Parathyroid adenoma (tissue), 2 donors: ENCODE measurements around the gene PLSCR4.

ENCODE experiments used
- H2AFZ ChIP-seq: fragments of 300-600 bp; sonication (generic); one replicate; pipeline ENCODE4 v1.7.0; 2017; ENCODE audit warnings: antibody characterized with exemption, mild to moderate bottlenecking
- H3K27ac ChIP-seq: fragments of 300-600 bp; sonication (generic); one replicate; pipeline ENCODE4 v1.7.0; 2017
- H3K27me3 ChIP-seq: fragments of 300-600 bp; sonication (generic); one replicate; pipeline ENCODE4 v1.7.0; 2017; ENCODE audit warnings: low read length; ENCODE audit not compliant: control insufficient read depth, insufficient read depth
- H3K36me3 ChIP-seq: fragments of 300-600 bp; sonication (generic); one replicate; pipeline ENCODE4 v1.7.0; 2017; ENCODE audit warnings: low read length; ENCODE audit not compliant: control insufficient read depth, insufficient read depth
- H3K4me1 ChIP-seq: fragments of 300-600 bp; sonication (generic); one replicate; pipeline ENCODE4 v1.7.0; 2017; ENCODE audit warnings: control low read depth
- H3K4me2 ChIP-seq: fragments of 300-600 bp; sonication (generic); one replicate; pipeline ENCODE4 v1.7.0; 2017; ENCODE audit warnings: low read length
- H3K4me3 ChIP-seq: fragments of 300-600 bp; sonication (generic); one replicate; pipeline ENCODE4 v1.7.0; 2017; ENCODE audit warnings: low read depth, low read length
- H3K79me2 ChIP-seq: fragments of 300-600 bp; sonication (generic); one replicate; pipeline ENCODE4 v1.7.0; 2017; ENCODE audit warnings: control low read depth
- H3K9ac ChIP-seq: fragments of 300-600 bp; sonication (generic); one replicate; pipeline ENCODE4 v1.7.0; 2017; ENCODE audit warnings: mild to moderate bottlenecking
- H3K9me3 ChIP-seq: fragments of 300-600 bp; sonication (generic); one replicate; pipeline ENCODE4 v1.7.0; 2017; ENCODE audit warnings: low read length; ENCODE audit not compliant: control insufficient read depth
- TF ChIP-seq, protein P1 (sequence below): fragments of 300-600 bp; sonication (generic); IDR thresholded peaks from one replicate; pipeline ENCODE4 v1.7.0; 2017; ENCODE audit warnings: antibody characterized with exemption, mild to moderate bottlenecking
- donor health status: primary hyperparathyroidism.

Gene PLSCR4

DNA sequence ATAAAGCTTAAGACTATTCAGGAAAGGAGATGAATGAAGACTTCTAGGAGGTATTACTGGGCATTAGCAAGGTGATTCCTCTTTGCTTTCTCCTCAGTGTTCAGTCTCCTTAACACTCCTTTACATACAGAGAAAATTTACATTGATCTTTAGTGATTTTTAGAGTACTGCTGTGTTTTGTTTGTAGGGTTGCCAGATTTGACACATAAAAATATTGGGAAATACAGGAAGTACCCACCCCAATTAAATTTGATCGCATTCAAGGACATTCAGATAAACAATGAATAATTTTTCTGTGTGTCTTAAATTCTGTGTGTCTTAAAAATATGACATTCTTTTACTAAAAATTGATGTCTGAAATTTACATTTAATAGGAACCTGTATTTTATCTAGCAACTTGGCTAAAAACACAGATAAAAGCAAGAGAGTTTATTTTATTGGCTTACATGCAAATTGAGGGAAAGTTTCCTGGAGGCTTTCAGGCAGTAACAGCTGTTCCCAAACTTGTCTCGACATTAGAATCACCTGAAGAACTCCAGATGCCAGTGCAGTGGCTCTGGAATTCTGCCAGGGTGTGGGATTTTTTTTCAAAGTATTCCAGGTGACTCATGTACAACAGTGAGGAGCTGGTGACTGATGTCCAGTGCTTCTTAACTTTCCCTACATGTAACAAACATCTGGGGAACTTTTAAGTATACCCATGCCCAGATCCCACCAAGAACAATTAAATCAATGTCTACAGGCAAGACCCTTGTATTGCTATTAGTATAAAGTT lies 66.5 kb downstream of the PLSCR4 start:
- Histone ChIP-seq H3K36me3 (no peaks in the 10 kb centered on the region), H3K4me3 (no peak overlapping the region), H3K9ac (no peak overlapping the region), H3K79me2 (no peaks in the 10 kb centered on the region), H3K27ac (no peak overlapping the region), H2AFZ (no peak overlapping the region), H3K9me3 (no peaks in the 10 kb centered on the region), H3K27me3 (no peaks in the 10 kb centered on the region), H3K4me1 (no peaks in the 10 kb centered on the region), H3K4me2 (no peak overlapping the region)
- TF ChIP-seq, protein P1, sequence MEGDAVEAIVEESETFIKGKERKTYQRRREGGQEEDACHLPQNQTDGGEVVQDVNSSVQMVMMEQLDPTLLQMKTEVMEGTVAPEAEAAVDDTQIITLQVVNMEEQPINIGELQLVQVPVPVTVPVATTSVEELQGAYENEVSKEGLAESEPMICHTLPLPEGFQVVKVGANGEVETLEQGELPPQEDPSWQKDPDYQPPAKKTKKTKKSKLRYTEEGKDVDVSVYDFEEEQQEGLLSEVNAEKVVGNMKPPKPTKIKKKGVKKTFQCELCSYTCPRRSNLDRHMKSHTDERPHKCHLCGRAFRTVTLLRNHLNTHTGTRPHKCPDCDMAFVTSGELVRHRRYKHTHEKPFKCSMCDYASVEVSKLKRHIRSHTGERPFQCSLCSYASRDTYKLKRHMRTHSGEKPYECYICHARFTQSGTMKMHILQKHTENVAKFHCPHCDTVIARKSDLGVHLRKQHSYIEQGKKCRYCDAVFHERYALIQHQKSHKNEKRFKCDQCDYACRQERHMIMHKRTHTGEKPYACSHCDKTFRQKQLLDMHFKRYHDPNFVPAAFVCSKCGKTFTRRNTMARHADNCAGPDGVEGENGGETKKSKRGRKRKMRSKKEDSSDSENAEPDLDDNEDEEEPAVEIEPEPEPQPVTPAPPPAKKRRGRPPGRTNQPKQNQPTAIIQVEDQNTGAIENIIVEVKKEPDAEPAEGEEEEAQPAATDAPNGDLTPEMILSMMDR, result no peak

DNA sequence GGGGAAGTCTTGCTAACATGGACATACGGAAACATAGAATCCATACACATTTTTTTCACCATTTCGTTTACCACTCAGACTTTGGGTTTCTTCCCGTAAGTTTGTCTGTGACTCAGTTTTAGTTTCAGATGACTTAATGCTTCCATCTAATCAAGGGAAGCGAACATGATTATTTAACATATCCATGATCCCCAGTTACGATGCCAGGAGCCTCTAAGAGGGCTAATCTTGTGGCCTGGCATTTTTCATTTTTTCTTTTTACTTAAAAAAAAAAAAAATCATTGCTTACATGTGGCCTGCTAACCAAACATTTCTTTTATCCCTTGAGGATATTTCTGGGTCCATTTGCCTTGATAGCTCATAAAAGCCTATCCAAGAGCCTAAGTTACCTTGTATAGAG lies 69.7 kb downstream of the PLSCR4 start:
- Histone ChIP-seq H3K4me3 (no peak overlapping the region), H3K79me2 (no peaks in the 10 kb centered on the region), H3K9me3 (no peaks in the 10 kb centered on the region), H3K27me3 (no peaks in the 10 kb centered on the region), H3K27ac (no peak overlapping the region), H3K4me1 (no peaks in the 10 kb centered on the region), H3K4me2 (no peak overlapping the region), H3K36me3 (no peaks in the 10 kb centered on the region), H2AFZ (no peak overlapping the region), H3K9ac (no peak overlapping the region)
- TF ChIP-seq, protein P1, result no peak

DNA sequence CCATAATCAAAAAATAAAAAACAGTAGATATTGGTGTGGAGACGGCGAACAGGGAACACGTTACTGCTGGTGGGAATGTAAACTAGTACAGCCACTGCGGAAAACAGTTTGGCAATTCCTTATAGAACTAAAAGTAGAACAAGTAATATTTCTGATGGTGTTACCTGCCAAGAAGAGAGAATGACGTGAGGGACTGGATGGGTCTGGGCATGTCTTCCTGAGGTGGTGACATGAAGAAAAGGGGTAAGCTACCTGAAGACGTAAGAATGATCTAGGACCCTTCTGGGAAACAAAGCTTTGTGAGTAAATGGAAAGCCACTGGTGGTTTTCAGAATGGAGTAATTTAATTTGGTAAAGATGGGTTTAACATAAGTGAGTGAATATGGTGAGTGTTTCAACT lies 70.5 kb downstream of the PLSCR4 start:
- no peaks in the 10 kb centered on the region for H3K79me2 ChIP-seq
- H3K4me1 ChIP-seq, result no peaks in the 10 kb centered on the region
- H3K4me3 ChIP-seq, result no peak overlapping the region
- no peak overlapping the region for H3K27ac ChIP-seq
- no peak overlapping the region for H3K4me2 ChIP-seq
- TF ChIP-seq, protein P1, result no peak
- no peaks in the 10 kb centered on the region for H3K36me3 ChIP-seq
- H2AFZ ChIP-seq, result no peak overlapping the region
- H3K9me3 ChIP-seq, result no peaks in the 10 kb centered on the region
- H3K27me3 ChIP-seq, result no peaks in the 10 kb centered on the region
- H3K9ac ChIP-seq, result no peak overlapping the region

DNA sequence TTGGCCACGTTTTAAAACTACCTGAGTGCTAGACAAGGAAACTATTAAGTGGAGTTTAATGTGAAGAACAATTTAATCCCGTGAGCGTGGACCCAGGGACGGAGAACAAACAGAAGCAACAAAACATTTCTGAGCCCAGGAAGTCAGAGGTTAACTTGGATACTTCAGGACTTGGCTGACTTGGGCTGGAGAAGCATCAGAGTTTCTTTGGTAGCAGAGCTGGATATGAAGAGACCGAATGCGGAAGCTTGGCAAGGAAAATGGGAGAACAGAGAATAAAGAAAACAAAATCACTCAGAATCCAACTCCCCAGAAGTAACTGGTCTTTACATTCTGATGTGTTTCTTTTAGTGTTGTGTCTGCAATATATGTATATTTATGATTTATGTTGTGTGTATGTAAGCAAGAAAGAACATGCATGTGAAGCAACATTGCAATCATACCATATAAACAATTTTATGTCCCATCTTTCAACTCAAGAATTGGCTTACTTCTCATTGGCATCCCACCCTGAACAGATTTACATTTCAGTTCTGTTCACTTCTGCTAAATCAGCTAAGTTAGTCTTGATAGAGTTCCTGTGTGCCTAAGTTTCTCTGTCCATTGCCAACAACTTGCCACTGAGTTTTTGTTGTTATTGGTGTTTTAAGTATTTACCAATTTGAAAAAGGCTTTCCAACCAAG lies 72.8 kb downstream of the PLSCR4 start:
- Histone ChIP-seq H3K4me2 (no peak overlapping the region), H3K9ac (no peak overlapping the region)
- TF ChIP-seq, protein P1, result no peak

More for the DNA sequence above, 72.8 kb downstream of the PLSCR4 start:
- H3K27ac ChIP-seq, result no peak overlapping the region
- no peaks in the 10 kb centered on the region for H3K79me2 ChIP-seq
- H2AFZ ChIP-seq, result no peak overlapping the region
- H3K4me3 ChIP-seq, result no peak overlapping the region
- no peaks in the 10 kb centered on the region for H3K9me3 ChIP-seq
- H3K4me1 ChIP-seq, result no peaks in the 10 kb centered on the region
- H3K27me3 ChIP-seq, result no peaks in the 10 kb centered on the region
- no peaks in the 10 kb centered on the region for H3K36me3 ChIP-seq
